ENCODE data around the gene SOWAHA. TPM values are rescaled to one million over a fixed set of nuclear protein-coding genes. Genes with fewer than 3 reads are reported as not detected.
A peak's percentile ranks its signal among the peaks of the same experiment; 100 is the strongest.

The SOWAHA gene
- polyA plus RNA-seq, 5 donors: 0.05 TPM; not detected in 4

DNA sequence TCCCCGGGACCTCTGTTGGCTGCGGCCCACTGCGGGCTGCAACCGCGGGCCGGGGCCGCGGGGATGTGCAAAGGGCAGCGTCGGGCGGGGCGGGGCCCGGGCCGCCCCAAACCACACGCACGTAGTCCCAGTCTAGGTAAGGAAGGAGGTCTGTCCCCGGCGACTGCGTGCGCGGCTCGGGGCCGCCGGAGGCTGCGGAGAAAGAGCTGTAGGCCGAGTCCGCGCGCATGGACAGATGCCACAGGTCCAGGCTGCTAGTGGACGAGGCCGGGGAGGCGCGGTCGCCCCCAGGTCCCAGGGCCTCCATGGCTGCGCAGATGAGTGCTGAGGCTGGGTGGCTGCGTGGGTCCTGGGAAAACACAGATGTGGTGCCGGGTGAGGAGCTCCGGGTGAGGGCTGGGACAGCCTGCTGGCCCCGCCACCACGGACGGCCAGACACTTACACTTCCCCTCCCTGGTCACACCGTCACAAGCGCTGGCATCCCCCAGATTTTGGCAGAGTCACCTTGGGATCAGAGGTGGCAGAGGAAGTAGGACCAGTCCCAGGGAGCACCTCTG, 12.8 kb downstream of the SOWAHA start:
- DNase-seq: no peak

DNA sequence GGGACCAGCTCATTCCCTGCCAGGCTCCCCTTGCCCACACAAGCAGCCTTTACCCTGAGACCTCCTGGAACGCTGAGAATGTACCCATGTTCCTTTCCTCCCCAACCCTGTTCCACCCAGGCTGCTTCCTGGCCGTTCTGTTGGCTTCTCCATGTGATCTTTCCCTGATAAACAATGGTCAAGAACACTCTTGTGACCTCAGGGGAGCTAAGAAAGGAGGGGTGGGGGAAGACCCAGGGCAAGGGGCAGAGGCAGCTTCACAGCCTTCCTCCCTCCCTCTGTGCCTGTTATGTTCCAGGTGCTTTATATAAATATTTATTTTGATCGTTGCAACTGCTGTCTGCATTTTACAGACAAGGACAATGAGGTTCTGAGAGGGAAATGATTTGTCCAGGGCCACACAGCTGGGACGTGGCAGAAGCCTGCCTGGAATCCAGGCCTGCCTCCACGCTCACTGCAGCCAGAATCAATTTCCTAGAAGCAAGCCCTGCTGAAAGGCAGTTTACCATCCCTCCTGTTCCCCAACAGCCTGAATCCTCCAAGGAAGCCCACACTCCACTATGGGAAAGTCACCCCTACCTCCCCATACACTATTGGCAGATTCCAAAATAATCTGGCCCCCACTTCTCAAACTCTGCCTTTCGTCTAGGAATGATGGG, 13.5 kb downstream of the SOWAHA start:
- DNase-seq: no peak

DNA sequence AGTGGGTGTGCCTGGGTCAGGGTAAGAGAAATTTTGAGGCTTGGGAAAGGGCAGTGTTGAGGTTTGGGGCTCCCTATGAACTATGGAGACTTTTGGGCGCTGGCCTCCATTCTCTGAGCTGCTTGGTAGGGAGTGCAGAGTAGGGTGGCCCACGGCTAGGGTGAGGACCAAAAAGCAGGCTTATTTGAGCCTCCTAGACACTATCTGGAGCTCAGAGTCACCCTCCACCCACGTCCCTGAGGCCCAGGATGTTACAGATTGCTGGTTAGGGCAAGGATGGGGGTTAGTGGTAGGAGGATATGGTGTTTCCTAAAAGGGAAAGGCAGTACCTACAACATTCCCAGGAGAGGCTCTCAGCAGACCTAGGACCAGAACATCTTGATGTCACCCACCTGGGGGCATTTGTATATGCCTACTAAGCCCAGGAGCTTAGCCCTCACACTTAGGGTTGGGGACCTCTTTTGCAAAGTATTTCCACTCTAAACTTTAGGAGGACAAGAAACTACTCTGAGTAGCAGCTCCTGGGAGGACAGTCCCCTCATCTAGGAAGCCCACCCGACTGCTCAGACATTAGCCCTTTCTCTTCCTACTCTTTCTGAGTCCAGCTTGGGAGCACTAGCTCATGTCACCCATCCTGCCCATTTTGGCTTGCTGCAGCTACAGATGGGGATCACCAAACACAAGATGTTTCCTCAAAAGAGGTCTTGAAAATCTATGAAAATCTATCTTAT, 15.0 kb downstream of the SOWAHA start:
- DNase-seq: no peak

DNA sequence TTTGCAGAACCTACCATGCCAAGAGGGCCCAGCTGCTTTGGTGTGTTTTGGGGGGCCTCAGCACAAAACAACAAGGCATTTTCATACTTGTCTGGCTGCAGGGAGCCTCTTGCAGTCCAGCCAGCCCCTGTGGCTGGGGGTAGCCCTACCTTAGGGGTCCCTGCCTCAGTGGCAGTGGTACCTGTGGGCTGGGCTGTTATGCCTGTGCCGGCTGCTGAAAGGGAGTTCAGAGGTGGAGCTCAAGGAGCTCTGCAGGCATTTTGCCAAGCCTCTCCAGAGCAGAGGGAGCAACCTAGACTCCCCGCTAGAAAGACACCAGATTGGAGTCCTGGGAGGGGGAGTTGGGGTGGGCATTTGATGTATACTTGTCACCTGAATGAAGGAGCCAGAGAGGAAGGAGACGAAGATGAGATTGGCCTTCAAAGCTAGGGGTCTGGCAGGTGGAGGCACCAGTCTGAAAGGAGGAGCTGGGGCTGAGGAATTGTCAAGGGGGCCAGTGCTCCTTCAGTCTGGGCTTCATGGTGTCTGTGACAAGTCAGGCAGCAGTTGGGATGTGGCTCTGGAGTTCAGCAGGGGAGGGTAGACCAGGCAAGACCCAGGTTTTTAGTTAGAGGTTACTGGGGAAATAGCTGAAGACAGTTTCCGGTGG, 15.9 kb downstream of the SOWAHA start:
- no peak for DNase-seq

DNA sequence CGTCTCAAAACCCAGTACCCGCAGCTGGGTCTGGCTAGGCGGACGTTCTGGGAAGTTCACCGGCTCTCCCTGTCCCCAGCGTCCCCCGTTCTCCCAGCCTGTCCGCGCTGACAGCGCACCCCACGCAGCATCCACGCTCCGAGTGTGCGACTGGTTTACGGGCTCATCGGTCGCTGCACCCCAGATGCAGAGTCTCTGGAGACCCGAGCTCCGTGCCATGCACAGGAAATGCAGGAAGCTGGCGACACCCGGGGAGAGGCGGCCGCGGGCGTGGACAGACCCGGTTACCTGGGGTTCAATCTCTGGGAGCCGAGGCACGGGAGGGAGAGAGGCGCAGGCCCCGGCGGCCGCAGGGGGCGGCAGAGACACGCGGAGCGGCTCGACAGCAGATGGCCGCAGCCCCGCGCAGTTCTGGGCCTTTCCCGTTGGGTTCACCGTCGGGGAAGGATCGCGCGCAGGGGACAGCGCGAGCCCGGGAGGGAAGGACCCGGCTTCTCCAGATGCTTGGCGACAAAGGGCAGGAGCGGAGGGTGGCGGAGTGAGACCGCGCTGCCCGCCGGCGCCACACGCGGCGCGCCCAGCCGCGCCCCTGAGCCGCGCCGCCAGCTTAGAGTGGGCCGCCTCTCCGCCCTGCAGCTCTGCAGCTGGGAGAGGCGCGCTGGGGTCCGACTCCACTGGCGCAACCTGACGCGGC, 16.8 kb downstream of the SOWAHA start:
- DNase-seq: peak; percentile 68 to 73

DNA sequence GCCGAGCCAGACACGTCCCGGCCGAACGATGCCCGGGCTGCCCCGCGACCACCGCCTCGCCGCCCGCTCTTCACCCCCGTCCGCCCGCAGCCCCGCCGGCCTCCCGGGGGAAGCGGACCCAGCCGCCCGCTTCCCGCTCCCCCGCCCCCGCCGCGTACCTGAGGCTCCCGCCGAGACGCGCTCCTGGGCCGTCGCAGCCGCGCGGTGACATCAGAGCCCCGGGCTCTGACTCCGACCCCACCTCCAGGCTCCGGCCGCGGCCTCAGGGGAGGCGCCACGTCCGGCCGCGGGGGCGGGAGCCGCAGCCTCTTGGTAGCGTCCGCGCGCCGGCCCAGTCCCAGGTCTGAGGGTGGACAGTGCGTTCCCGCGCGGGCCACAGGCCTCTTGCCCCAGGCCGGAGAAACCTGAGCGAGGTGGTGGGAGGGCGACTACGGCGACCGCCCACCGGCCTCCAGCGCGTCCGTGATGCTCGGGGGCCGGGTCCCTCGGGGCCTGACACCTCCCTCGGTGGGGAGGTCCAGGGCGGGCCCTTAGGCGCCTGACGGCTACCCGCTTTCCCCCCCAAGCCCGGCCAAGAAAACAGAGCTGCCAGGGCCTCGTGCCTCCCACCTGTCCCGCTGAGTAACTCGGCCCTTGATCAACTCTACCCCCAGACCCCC, 17.5 kb downstream of the SOWAHA start, which contains the start of gene SHROOM1:
SHROOM1 (minus strand) TSS at position 212 of the 659 bp plus-strand sequence. CDS start 4,507 bp downstream, outside the sequence.
- no peak for DNase-seq

DNA sequence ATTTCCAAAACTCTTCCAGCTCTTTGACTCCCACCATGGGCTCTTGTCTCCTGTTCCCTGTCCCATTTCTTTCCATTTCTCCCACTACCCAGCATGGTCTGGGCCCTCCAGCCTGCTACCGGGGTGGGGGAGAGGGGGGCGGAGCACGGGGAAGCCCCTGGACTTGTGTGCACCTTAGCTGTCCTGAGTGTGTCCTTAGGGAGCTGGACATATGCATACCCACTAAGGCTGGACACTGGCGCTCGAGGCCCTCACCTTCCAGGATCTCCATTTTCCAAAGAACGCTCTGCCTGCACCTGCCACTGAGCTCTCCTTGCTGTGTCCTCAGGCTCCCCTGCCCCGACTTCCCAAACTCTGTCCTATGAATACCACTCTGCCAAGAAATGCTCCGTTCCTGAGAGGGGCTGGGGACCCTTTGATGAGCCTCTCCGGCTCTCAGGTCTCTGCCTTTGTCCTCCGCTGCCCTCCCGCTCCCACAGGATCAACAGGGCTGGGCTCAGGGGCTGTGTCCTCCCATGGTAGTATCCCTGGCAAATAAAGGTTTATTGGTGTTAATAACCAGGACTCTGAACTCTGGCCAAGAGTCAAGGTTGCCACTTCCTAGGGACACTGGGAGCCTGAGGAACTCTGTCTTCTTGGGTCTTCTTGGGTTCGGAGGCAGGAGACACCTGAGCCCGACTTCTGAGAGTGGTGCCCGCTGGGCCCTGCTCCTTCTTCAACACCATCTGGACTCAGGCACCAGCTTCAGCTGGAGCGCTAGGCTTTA, 18.2 kb downstream of the SOWAHA start:
- DNase-seq: no peak

DNA sequence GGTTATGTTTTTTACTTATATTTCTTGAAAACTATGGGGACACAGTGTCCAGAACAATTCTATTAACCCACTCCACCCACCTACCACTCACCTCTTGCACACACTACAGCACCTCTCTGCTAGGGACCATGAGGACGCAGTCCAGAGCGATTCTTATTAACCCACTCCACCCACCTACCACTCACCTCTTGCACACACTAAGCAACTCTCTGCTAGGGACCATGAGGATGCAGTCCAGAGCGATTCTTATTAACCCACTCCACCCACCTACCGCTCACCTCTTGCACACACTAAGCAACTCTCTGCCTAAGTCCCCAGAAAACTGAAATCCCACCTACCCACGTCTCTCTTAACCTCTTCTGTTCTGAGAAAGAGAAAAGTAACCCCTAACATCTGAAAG, 19.5 kb downstream of the SOWAHA start:
- DNase-seq: no peak

DNA sequence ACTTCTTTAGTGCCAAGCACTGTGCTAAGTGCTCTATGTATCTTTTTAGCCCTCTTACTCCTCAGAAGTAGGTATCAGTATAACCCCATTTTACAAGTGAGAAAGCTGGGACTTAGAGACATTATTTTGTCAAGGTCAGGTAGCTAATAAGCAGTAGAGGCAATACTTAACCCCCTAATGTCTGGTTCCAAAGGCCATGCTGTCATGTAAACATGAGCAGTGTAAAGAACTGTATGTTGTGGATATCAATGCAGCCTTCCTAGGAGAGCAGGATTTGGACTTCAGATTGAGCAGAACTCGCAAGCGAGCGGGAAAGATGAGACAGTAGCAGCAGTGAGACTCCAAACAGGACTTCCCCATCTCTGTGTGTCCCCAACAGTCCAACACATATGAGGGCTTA, 21.0 kb downstream of the SOWAHA start:
- DNase-seq: no peak

DNA sequence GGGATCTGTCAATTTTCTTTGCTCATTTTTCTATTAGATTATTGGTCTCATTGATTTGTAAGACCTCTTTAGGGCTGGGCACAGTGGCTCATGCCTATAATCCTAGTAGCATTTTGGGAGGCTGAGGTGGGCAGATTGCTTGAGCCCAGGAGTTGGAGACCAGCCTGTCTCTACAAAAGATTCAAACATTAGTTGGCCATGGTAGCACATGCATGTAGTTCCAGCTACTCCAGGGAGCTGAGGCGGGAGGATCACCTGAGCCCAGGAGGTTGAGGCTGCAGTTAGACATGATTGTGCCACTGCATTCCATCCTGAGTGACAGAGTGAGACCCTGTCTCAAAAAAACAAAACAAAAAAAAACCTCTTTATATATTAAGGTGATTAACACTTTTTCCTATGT, 23.8 kb downstream of the SOWAHA start:
- no peak for DNase-seq

DNA sequence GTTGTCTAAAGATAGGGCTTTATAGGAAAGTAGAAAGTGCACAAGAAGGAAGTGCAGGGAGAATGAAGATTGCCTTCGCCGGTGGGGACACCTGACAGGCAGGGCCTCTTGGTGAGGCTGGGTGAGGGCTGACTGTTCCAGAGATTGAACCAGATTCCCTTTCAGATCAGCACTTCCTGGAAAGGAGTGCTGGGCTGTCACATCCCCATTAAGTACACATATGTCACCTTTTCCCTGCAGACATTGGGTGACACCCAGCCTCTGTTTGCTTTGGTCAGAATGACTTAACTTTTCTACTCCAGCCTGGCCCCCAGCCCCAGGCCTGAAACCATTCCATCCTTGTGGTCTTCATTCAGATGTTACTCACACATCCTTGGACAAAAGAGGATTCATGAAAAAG, 24.8 kb downstream of the SOWAHA start:
- DNase-seq: no peak

DNA sequence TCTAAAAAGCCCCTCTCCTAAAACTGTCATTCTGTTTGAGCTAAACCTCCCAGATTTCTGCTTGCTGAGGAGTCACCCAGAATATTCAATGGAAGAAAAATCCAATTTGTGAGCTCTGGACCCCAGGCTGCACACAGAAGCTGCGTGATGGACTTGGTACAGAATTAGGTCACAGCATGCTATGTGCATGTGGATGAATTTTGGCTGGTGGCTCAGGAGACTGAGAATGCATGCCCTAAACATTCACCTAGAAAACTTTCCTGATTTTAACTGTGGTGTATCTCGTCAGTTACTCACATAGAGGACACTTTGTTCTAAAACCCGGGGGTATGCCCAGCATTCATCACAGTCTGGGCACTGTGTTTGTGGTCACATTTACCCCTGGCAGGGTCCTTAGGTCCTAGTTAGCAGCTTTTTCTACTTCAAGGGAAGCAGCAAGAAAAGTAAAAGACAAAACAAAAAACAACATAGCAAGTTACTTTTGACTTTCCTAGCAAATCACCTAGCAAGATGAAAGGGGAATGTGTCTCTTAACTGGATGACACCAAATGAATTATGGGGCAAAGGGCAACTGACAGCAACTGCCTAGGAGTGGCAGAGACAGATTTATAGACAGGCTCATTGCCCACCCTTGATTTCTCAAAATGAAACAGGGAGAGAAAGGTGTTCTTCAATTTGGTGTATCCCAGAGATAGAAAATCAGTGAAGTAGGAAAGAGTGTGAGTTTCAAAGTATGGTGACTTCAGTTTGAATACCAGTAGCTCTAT, 25.6 kb downstream of the SOWAHA start:
- DNase-seq: no peak

DNA sequence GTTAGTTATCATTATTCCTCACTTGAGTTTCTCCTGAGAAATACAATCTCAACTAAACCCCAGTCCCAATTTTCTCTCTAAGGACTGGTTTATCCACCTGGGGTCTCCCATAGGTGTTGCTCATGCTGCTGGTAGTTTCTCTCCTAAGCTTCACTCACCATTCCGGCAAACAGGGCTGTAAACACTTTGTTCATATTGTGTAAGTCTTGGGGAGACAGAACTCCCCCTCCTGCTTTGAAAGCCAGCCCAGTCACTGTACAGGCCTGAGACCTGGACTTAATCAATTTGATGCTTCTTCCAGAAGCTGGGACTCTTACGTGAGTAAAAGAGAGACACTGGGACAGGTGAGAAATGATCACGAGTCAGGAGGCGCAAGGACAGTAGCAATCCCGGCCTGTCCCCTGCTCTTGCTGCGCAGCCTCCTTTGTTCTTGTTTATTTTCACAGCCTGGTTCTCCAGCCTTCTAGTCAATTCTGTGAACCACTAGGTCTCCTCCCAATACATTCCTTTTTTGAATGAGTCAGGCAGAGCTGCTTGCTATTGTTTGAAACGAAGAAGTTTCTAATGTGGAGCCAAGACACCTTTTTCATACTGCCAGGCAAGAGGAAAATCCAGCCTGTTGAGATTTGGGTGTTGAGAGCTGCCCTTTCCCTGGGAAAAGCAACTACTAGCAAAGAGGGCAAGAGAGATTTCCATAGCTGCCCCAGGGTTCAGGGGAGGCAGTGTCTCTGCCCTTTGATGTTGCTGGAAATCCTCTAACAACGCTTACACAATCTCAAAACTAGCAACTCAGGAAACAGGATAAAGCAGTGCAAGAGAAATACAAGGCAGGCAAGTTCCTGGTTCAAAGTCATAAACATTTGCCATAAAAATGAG, 26.6 kb downstream of the SOWAHA start:
- no peak for DNase-seq

DNA sequence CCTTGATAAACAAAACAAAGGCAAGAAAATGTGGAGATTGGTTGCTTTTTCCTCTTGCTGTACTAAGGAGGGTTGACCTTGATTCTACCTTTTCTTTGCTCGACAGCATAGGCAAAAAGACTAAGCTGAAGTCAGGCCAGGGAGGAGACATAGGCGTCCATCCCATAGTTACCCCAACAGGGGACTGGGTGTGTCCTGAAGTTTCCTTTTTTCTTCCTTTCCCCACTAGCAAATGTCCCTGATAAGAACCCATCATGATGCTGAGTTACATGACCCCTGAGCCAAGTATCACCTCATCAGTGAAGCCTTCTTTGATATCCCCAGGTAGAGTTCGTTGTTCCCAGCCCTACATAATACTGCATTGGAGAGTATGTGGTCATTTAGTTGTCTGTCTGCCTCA, 27.2 kb downstream of the SOWAHA start:
- DNase-seq: no peak

DNA sequence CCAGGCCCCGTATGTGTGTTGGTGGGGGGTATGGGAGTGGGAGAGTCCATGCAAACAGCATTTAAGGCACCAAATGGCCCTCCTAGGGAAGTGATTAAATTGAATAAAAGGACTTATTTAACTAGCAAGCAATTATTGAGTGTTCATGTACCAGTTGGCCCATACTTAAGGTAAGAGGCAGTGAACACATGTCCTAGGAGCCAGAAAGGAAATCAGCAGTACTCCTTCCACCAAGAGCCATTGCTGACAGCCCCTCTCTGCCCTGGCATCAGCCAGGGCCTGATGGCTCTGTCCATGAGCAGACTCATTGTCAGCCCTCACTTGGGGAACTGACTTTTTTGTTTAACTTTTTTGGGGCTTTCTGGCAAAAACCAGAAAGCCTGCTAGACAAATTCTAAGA, 27.8 kb downstream of the SOWAHA start:
- no peak for DNase-seq

DNA sequence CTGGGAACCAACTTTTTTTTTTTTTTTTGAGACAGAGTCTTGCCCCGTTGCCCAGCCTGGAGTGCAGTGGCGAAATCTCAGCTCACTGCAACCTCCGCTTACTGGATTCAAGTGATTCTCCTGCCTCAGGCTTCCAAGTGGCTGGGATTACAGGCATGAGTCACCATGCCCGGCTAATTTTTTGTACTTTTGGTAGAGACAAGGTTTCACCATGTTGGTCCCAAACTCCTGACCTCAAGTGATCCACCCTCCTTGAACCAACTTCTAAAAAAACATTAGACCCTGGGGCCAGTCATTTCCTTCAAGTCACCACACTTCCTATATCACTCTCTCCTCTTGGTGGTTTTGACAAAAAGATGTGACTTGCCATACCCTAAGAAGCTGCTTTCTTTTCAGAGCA, 28.2 kb downstream of the SOWAHA start:
- no peak for DNase-seq

DNA sequence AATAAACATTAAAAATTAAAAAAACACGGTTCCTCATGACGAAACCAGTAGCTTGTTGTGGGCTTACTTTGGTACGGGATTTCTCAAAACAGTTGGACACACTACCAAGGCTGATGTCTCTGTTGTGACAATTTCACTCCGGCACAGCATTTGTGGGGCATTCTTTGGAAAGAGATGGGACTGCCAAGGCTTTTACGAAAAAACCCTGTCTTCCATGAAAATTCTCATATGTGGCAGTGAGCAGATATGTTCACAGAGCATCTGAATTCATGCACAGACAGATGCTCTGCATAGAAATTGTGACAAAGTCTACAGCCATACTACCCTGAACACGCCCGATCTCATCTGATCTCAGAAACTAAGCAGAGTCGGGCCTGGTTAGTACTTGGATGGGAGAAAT, 35.2 kb downstream of the SOWAHA start:
- no peak for DNase-seq

DNA sequence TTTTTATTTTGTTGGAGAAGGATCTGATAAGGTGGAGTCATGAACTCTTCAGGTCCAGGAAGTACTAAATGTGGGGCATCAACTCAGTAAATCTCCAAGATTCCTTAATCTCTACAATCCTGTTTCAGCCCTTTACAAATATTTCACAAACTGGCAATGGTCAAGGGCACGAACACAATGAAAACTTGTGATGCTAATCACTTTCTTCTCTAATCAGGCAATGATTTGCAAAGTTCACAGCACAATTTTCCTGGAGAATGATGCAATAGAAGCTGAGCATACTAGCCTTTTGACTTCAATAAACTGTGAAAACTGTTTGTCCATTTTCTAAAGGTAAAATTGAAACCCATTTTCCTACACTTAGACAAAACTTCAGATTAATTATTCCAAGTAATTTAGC, 36.2 kb downstream of the SOWAHA start:
- no peak for DNase-seq

DNA sequence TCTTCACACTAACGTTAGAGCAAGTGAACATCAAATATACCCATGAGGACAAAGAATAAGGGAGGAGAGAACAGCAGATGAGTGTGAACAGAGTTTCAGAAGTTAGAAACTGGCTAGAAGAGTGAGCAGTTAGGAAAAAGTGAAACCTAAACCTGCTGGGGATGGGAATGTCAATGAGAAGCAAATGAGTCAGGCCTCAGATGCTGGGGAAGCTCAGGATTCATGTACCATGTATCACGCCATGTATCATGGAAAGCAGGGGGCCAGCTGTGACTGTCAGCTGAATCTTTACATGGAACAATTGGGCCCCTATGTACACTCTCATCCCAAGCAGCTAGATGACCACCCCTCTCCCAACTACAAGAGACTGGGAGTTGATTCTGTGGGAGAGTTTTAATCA, 37.0 kb downstream of the SOWAHA start:
- no peak for DNase-seq

Data from right lung (tissue), 5 donors.